Osteoblast (primary cell): ENCODE data around the gene SSU72. TPM values are rescaled to one million over a fixed set of nuclear protein-coding genes. Genes with fewer than 3 reads are reported as not detected.

Source experiments
- DNase-seq: peaks from one replicate; pipeline ENCODE4 v3.0.0; 2011; ENCODE audit warnings: low spot score, mixed read lengths; ENCODE audit not compliant: insufficient read length; ENCODE audit errors: missing footprints
- H2AFZ ChIP-seq: 2 replicates; pipeline ENCODE4 v1.6.0; 2011; ENCODE audit warnings: mild to moderate bottlenecking, low read length
- H3K27ac ChIP-seq: 2 replicates; pipeline ENCODE4 v1.5.1; 2011; ENCODE audit warnings: mild to moderate bottlenecking, low read depth, low read length, moderate library complexity
- H3K27me3 ChIP-seq: 2 replicates; pipeline ENCODE4 v1.6.0; 2012; ENCODE audit warnings: mild to moderate bottlenecking, control low read depth, inconsistent platforms, low read length, moderate library complexity; ENCODE audit not compliant: insufficient read depth
- H3K36me3 ChIP-seq: 2 replicates; pipeline ENCODE4 v1.5.1; 2011; ENCODE audit warnings: mild to moderate bottlenecking, low read length, control low read depth, moderate library complexity; ENCODE audit not compliant: insufficient read depth
- H3K4me1 ChIP-seq: 2 replicates; pipeline ENCODE4 v1.5.1; 2011; ENCODE audit warnings: mild to moderate bottlenecking, low read length, control low read depth, moderate library complexity; ENCODE audit not compliant: insufficient read depth
- H3K4me2 ChIP-seq: 2 replicates; pipeline ENCODE4 v1.6.0; 2011; ENCODE audit warnings: mild to moderate bottlenecking, low read length; ENCODE audit not compliant: insufficient read depth
- H3K4me3 ChIP-seq: fragments of 200-600 bp; sonication (generic); 3 replicates; pipeline ENCODE4 v1.5.1; 2012; ENCODE audit warnings: mild to moderate bottlenecking, low read length, inconsistent platforms; ENCODE audit not compliant: insufficient read depth
- H3K79me2 ChIP-seq: 2 replicates; pipeline ENCODE4 v1.6.0; 2012; ENCODE audit warnings: mild to moderate bottlenecking, low read length, control low read depth, inconsistent platforms; ENCODE audit not compliant: insufficient read depth
- H3K9me3 ChIP-seq: 2 replicates; pipeline ENCODE4 v1.5.1; 2011; ENCODE audit warnings: low read depth, low read length, control low read depth
- H4K20me1 ChIP-seq: 2 replicates; pipeline ENCODE4 v1.6.0; 2012; ENCODE audit warnings: mild to moderate bottlenecking, low read length, control low read depth; ENCODE audit not compliant: insufficient read depth
- total RNA-seq: library from RNA; depleted of rRNA; stranded (reverse); fragments of >200 nt; gene quantifications from 2 replicates; pipeline ENCODE4 v1.2.3, GENCODE V29; 2012
- TF ChIP-seq, protein P1 (sequence below): IDR thresholded peaks from 2 replicates; pipeline ENCODE4 v1.5.1; 2011; ENCODE audit warnings: mild to moderate bottlenecking, low read depth, low read length, moderate library complexity; ENCODE audit errors: extremely low read depth

The SSU72 gene
- total RNA-seq, 1 donor = 73.1 TPM

DNA sequence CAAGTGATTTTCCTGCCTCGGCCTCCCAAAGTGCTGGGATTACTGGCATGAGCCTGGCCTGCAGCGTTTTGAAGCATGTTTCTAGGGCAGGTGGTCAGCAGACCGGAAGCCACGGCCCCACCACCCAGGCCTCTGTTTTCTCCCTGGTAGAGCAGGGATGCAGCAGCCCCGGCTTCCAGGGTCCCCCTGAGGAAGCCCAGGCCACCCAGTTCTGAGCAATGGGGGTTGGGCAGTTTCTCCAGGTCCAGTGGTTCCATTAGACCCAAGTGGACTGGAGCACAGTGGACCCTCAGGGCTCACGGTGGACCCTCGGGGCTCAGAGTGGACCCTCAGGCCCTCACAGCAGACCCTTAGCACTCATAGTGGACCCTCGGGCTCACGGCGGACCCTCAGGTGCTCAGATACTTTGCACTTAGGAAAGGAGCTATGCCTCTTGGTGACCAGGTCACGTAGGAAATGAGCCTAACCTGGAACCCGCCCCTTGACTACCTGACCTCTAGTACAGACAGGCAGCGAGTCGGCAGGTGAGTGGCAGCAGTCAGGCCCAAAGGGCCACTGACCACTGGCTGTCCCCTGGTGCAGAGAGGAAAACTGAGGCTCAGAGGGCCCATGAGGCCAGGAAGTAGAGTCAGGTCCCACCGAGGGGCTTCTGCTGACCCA, 29.8 kb upstream of the SSU72 start:
- H3K27me3 ChIP-seq = peaks cover 17% of the 10 kb centered on the region
- no peaks in the 10 kb centered on the region for H3K79me2 ChIP-seq
- no peaks in the 10 kb centered on the region for H3K9me3 ChIP-seq
- no peak overlapping the region for H3K4me3 ChIP-seq
- H4K20me1 ChIP-seq = no peaks in the 10 kb centered on the region
- H2AFZ ChIP-seq = no peak overlapping the region
- no peaks in the 10 kb centered on the region for H3K36me3 ChIP-seq
- no peak overlapping the region for H3K27ac ChIP-seq
- H3K4me2 ChIP-seq = no peak overlapping the region
- DNase-seq = peak; percentile 78
- TF ChIP-seq, protein P1, sequence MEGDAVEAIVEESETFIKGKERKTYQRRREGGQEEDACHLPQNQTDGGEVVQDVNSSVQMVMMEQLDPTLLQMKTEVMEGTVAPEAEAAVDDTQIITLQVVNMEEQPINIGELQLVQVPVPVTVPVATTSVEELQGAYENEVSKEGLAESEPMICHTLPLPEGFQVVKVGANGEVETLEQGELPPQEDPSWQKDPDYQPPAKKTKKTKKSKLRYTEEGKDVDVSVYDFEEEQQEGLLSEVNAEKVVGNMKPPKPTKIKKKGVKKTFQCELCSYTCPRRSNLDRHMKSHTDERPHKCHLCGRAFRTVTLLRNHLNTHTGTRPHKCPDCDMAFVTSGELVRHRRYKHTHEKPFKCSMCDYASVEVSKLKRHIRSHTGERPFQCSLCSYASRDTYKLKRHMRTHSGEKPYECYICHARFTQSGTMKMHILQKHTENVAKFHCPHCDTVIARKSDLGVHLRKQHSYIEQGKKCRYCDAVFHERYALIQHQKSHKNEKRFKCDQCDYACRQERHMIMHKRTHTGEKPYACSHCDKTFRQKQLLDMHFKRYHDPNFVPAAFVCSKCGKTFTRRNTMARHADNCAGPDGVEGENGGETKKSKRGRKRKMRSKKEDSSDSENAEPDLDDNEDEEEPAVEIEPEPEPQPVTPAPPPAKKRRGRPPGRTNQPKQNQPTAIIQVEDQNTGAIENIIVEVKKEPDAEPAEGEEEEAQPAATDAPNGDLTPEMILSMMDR = no peak
- H3K4me1 ChIP-seq = no peaks in the 10 kb centered on the region

DNA sequence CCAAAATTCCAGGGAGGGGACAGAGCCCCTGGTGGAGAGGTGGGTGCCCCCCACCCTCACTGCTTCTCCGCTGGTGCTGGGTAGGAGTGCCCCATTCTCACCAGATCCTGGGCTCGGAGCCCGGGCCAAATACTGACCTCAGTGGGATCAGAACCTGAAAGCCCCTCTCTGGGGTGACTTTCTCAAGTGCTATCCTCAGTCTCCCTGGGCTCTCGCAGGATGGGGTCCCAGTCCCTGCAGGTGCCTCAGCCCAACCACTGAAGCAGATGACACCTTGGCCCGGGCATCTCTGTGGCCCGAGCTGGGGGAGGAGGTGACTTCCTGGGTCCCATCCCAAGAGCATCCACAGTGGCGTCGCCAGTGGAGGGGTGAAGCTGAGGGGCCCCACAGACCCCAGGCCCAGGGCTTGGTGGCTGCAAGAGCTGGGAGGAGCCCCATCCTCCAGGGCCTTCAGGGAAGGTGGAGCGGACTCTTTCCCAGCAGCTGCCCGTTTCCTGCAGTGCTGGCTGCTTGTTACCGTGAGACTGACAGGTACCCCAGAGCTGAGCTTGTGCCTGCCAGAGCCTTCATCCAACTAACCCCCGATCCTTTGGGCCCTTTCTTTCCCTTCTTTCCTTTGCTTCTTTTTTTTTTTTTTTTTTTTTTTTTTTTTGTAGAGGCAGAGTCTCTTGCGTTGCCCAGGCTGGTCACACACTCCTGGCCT, 29.2 kb upstream of the SSU72 start:
- TF ChIP-seq, protein P1 = no peak
- Histone ChIP-seq H2AFZ (no peak overlapping the region), H3K27me3 (peaks cover 24% of the 10 kb centered on the region)

DNA sequence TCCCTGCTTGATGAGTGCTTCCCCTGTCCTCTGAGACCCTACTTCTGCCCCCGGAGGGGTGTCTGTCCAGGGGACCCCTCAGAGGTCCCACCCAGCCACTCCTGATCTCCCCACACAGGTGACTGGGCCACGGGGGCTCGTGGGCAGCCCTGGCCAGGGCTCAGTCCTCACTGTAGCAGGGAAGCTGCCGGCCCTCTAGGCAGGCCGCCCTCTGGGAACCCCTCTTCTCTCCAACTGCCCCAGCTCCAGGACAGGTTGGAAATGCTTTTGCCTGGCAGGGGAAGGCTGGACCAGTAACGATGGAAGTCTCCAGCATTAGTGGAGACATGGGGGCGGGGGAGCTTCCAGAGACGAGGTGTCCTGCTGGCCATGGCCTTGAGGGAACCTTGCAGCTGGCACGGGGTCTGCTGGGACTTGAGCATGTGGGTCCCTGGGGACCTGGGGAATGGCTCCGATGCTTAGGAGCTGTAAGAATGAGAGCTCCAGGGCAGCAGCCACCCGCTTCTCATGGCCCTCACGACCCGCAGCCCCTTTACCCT, 28.4 kb upstream of the SSU72 start:
- no peak overlapping the region for H3K27ac ChIP-seq
- no peaks in the 10 kb centered on the region for H3K36me3 ChIP-seq
- no peak overlapping the region for H3K4me2 ChIP-seq
- no peaks in the 10 kb centered on the region for H3K4me1 ChIP-seq
- no peaks in the 10 kb centered on the region for H3K79me2 ChIP-seq
- peak; percentile 88 for DNase-seq
- H2AFZ ChIP-seq = no peak overlapping the region
- H3K9me3 ChIP-seq = no peaks in the 10 kb centered on the region
- no peak overlapping the region for H3K4me3 ChIP-seq
- H4K20me1 ChIP-seq = no peaks in the 10 kb centered on the region
- TF ChIP-seq, protein P1 = no peak
- peaks cover 31% of the 10 kb centered on the region for H3K27me3 ChIP-seq

More for the DNA sequence above, 29.2 kb upstream of the SSU72 start:
- no peak overlapping the region for H3K4me3 ChIP-seq
- H3K9me3 ChIP-seq = no peaks in the 10 kb centered on the region
- H3K4me1 ChIP-seq = no peaks in the 10 kb centered on the region
- DNase-seq = peak; percentile 90
- no peaks in the 10 kb centered on the region for H4K20me1 ChIP-seq
- H3K4me2 ChIP-seq = no peak overlapping the region
- no peak overlapping the region for H3K27ac ChIP-seq
- H3K79me2 ChIP-seq = no peaks in the 10 kb centered on the region
- no peaks in the 10 kb centered on the region for H3K36me3 ChIP-seq
